Activated CD4-positive, alpha-beta T cell treated with anti-CD3 and anti-CD28 coated beads, Interleukin-2, amount 10 ng/mL, durations not matched to agents 24 days and 14 days (primary cell): ENCODE measurements around the gene RPP25. TPM values are rescaled to one million over a fixed set of nuclear protein-coding genes. Genes with fewer than 3 reads are reported as not detected.

Experiments
- DNase-seq: peaks from one replicate; pipeline ENCODE4 v3.0.0; 2022
- H3K27ac Mint-ChIP-seq: one replicate; pipeline ENCODE4 v1.8.0; 2022; ENCODE audit warnings: mild to moderate bottlenecking, mixed read lengths
- H3K27me3 Mint-ChIP-seq: one replicate; pipeline ENCODE4 v1.8.0; 2022; ENCODE audit warnings: mixed read lengths
- H3K36me3 Mint-ChIP-seq: one replicate; pipeline ENCODE4 v1.8.0; 2022; ENCODE audit warnings: low read depth, mild to moderate bottlenecking, mixed read lengths
- H3K4me1 Mint-ChIP-seq: one replicate; pipeline ENCODE4 v1.8.0; 2021; ENCODE audit warnings: mixed read lengths
- H3K4me3 Mint-ChIP-seq: one replicate; pipeline ENCODE4 v1.8.0; 2022; ENCODE audit warnings: mild to moderate bottlenecking, moderate library complexity, mixed read lengths
- H3K9me3 Mint-ChIP-seq: one replicate; pipeline ENCODE4 v1.8.0; 2021; ENCODE audit warnings: mixed read lengths
- intact Hi-C: fragments of 100-400 bp; cut with micrococcal nuclease; formaldehyde crosslinking; loops from one replicate; pipeline ENCODE4 v1.15.1; 2023
- total RNA-seq: library from RNA; stranded (reverse); gene quantifications from 2 replicates; pipeline ENCODE4 v1.2.3, GENCODE V29; 2022

RPP25 gene, protein sequence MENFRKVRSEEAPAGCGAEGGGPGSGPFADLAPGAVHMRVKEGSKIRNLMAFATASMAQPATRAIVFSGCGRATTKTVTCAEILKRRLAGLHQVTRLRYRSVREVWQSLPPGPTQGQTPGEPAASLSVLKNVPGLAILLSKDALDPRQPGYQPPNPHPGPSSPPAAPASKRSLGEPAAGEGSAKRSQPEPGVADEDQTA
- 13.1 and 13.9 TPM in 2 replicates for total RNA-seq

DNA sequence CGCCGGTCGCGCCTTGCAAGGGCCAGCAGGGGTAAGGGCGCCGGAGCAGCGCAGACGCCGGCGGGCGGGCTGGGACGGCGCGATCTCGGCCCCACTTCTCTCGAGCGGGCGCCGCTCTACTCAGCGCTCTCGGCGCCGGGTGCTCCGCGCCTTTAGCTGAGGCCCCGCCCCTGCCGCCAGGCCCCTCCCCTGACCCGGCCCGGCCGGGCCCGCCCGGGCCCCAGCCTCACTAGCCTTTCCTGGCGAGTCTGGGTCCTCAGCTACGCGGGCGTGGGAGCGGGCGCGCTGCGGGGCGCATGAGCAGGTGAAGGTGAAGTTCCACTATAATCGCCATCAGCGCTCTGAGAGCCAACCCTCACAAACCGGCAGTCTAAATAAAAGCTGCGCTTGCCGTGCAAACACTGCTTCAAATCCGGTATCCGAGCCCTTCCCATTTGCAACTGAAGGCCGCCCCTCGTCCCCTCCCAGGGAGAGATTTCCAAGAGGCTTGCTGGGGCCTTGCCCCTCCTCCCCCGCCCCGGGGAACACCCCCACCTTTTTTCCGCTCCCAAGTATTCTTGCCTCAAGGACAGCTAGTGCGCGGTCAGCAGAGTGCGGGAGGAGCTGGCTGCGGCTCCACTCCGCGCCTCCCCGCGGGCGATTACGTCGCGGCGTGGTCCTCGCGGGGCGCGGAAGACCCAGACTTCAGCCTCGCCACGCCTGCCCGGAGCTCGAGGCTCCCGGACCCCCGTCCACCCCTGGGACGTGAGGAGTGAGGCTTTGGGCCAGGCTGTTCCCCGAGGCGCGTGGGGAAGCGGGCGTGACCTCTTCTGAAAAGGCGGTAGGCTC lies at the start of gene RPP25:
Gene RPP25, minus strand, starts transcription at position 125 of the 828 bp plus-strand sequence. CDS start 189 bp downstream, outside the sequence.
- Mint-ChIP-seq H3K36me3 (peaks cover 3% of the 10 kb centered on the region), H3K27me3 (peaks cover 36% of the 10 kb centered on the region), H3K4me1 (peaks cover 32% of the 10 kb centered on the region), H3K27ac (no peak within 1 kb of the TSS), H3K4me3 (peak within 1 kb of the TSS; percentile 74), H3K9me3 (no peaks in the 10 kb centered on the region)
- intact Hi-C loops, result loop anchor here (1.0 to 5.0 kb wide), 6 partner anchors 18 to 580 kb away; partner anchors contain the start of genes C15orf39, COX5A, FAM219B and PPCDC
- peak; percentile 93 for DNase-seq

DNA sequence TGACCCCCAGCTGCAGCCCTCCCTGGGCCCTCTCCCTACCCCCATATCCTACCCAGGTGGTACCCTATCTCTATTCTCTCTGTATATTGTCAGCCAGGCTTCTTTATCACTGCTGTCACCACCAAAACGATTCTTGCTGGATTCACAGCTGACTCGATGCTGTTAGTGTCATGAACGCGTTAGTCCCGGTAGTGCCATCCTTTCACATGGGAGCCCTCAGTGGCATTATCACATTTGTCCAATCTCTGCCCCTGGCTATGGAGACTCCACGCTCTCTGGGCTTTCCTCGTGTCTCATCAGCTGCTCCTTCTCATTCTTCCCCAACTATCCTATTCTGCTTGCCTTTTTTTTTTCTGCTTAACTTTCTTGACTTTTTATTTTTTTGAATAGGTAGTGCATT lies 45.8 kb upstream of the RPP25 start:
- Mint-ChIP-seq H3K4me3 (no peak overlapping the region), H3K36me3 (no peaks in the 10 kb centered on the region), H3K27me3 (peaks cover 14% of the 10 kb centered on the region), H3K27ac (no peak overlapping the region), H3K4me1 (peaks cover 1% of the 10 kb centered on the region), H3K9me3 (no peaks in the 10 kb centered on the region)
- intact Hi-C loops, result no loop called here
- no peak for DNase-seq

DNA sequence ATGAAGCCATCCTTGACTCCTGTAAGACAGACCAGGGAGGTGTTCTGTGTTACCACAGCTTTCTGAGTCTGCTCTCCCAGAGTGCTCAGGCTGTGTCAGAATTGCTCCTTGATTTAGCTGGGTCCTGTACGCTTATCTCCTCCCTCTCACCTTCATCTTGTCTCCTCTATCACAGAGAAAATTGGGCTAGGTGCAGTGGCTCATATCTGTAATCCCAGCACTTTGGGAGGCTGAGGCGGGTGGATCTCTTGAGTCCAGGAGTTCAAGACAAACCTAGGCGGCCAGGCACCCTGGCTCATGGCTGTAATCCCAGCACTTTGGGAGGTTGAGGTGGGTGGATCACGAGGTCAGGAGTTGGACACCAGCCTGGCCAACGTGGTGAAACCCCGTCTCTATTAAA lies 44.7 kb upstream of the RPP25 start:
- no peaks in the 10 kb centered on the region for H3K36me3 Mint-ChIP-seq
- H3K27me3 Mint-ChIP-seq, result peaks cover 25% of the 10 kb centered on the region
- H3K27ac Mint-ChIP-seq, result no peak overlapping the region
- intact Hi-C loops, result no loop called here
- peaks cover 1% of the 10 kb centered on the region for H3K4me1 Mint-ChIP-seq
- no peak for DNase-seq
- no peak overlapping the region for H3K4me3 Mint-ChIP-seq
- no peaks in the 10 kb centered on the region for H3K9me3 Mint-ChIP-seq

DNA sequence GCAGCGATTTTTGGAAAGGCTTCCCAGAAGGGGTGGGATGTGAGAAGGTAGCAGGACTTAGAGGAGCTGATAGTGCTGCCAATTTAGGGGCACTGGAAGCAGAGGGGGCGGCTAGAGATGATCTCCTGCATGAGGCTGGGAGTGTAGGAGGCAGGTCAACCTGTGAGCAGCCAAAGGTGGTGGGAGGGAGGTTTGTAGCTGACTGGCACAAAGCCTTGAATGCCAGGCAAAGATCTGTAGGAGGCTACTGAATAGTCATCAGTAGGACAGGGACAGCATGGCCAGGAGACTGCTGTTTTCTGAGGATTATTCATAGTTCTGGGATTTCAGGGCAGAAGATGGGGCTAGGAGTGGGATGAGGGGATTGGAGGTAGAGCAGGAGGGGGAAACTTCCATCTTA lies 41.0 kb upstream of the RPP25 start:
- H3K4me1 Mint-ChIP-seq, result peaks cover 9% of the 10 kb centered on the region
- H3K4me3 Mint-ChIP-seq, result no peak overlapping the region
- intact Hi-C loops, result loop anchor here (5.0 kb wide), 1 partner anchor 1365 kb away; the partner anchor contains the start of gene NPTN
- H3K36me3 Mint-ChIP-seq, result no peaks in the 10 kb centered on the region
- H3K27me3 Mint-ChIP-seq, result peaks cover 34% of the 10 kb centered on the region
- DNase-seq, result no peak
- H3K27ac Mint-ChIP-seq, result no peak overlapping the region
- H3K9me3 Mint-ChIP-seq, result peaks cover 6% of the 10 kb centered on the region

DNA sequence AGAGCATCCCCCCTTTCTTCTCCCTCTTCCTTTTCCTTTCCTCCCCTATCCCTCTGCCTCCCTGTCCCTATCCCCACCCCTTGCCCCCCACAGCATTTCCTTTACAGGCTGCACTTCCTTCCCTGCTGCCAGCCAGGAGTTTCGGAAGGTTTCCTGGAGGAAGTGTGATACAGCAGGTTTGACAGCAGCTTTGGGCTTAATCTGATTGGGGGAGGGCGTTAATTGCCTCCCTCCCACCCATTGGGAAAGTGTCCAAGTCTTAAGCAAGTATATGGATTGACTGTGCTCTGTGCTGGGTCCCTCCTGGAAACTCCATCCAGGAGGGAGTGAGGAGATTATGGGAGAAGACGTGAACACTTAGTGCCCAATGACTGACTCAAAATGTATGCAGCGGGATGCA lies 40.6 kb upstream of the RPP25 start:
- Mint-ChIP-seq H3K36me3 (no peaks in the 10 kb centered on the region), H3K9me3 (peaks cover 6% of the 10 kb centered on the region), H3K4me3 (no peak overlapping the region), H3K4me1 (peaks cover 9% of the 10 kb centered on the region), H3K27ac (no peak overlapping the region), H3K27me3 (peaks cover 34% of the 10 kb centered on the region)
- DNase-seq, result no peak
- intact Hi-C loops, result loop anchor here (5.0 kb wide), 1 partner anchor 1365 kb away; the partner anchor contains the start of gene NPTN

GRCh38 chr15:74995779-74996765 lies 39.5 kb upstream of the RPP25 start:
- Mint-ChIP-seq H3K27ac (no peak overlapping the region), H3K4me3 (peak overlapping the region; percentile 61), H3K27me3 (peaks cover 37% of the 10 kb centered on the region), H3K4me1 (peaks cover 9% of the 10 kb centered on the region), H3K9me3 (peaks cover 6% of the 10 kb centered on the region), H3K36me3 (no peaks in the 10 kb centered on the region)
- intact Hi-C loops, result loop anchor here (1.0 to 5.0 kb wide), 3 partner anchors 12 to 1364 kb away; partner anchors contain the start of gene NPTN
- DNase-seq, result no peak

- H3K27ac Mint-ChIP-seq, result peak within 1 kb of the TSS; percentile 16
- peaks cover 13% of the 10 kb centered on the region for H3K4me1 Mint-ChIP-seq
- H3K9me3 Mint-ChIP-seq, result peaks cover 6% of the 10 kb centered on the region
- H3K27me3 Mint-ChIP-seq, result peaks cover 41% of the 10 kb centered on the region
- no peaks in the 10 kb centered on the region for H3K36me3 Mint-ChIP-seq
- H3K4me3 Mint-ChIP-seq, result peak within 1 kb of the TSS; percentile 61
- DNase-seq, result peak; percentile 99
- intact Hi-C loops, result loop anchor here (1.0 to 5.0 kb wide), 3 partner anchors 11 to 1363 kb away; partner anchors contain the start of gene NPTN
These were observed 38.7 kb upstream of the RPP25 start, which contains the start of gene SCAMP5 for GRCh38 chr15:74995182-74995778. TSS of gene SCAMP5 (plus strand) at chr15:74995563. CDS start at chr15:75011840, 16,277 bp downstream.

GRCh38 chr15:74994685-74995084 lies 38.1 kb upstream of the RPP25 start:
- no peak for DNase-seq
- peak overlapping the region; percentile 16 for H3K27ac Mint-ChIP-seq
- intact Hi-C loops, result loop anchor here (1.0 to 5.0 kb wide), 3 partner anchors 10 to 1362 kb away; partner anchors contain the start of gene NPTN
- peak overlapping the region; percentile 61 for H3K4me3 Mint-ChIP-seq
- peaks cover 6% of the 10 kb centered on the region for H3K9me3 Mint-ChIP-seq
- H3K4me1 Mint-ChIP-seq, result peaks cover 14% of the 10 kb centered on the region
- H3K27me3 Mint-ChIP-seq, result peaks cover 42% of the 10 kb centered on the region
- H3K36me3 Mint-ChIP-seq, result no peaks in the 10 kb centered on the region

GRCh38 chr15:74994236-74994635 lies 37.7 kb upstream of the RPP25 start:
- peaks cover 14% of the 10 kb centered on the region for H3K4me1 Mint-ChIP-seq

GRCh38 chr15:74992619-74993018 lies 36.0 kb upstream of the RPP25 start:
- Mint-ChIP-seq H3K36me3 (no peaks in the 10 kb centered on the region), H3K4me1 (peaks cover 14% of the 10 kb centered on the region), H3K27ac (no peak overlapping the region), H3K27me3 (peaks cover 31% of the 10 kb centered on the region), H3K9me3 (peaks cover 6% of the 10 kb centered on the region), H3K4me3 (no peak overlapping the region)
- no peak for DNase-seq
- intact Hi-C loops, result no loop called here

More at GRCh38 chr15:74994236-74994635, 37.7 kb upstream of the RPP25 start:
- no peak for DNase-seq
- no peaks in the 10 kb centered on the region for H3K36me3 Mint-ChIP-seq
- intact Hi-C loops, result loop anchor here (2.0 kb wide), 1 partner anchor 33 kb away; no protein-coding TSS in a partner anchor
- no peak overlapping the region for H3K4me3 Mint-ChIP-seq
- H3K9me3 Mint-ChIP-seq, result peaks cover 6% of the 10 kb centered on the region
- H3K27ac Mint-ChIP-seq, result no peak overlapping the region
- peaks cover 42% of the 10 kb centered on the region for H3K27me3 Mint-ChIP-seq

DNA sequence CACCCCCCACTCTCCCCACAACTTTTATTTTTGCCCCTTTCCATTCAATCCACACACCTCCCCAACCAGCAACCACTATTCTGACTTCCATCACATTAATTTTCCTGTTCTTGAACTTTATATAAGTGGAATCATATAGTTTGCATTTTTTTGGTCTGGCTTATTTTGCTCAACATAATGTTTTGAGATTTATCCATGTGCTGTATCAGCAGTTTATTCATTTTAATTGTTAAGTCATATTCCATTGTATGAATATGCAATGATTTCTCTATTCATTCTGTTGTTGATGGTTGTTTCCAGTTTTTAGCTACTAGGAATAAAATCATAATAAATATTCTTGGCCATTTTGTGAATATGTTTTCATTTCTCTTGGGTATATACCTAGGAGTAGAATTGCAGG lies 33.0 kb upstream of the RPP25 start:
- Mint-ChIP-seq H3K36me3 (no peaks in the 10 kb centered on the region), H3K27ac (no peak overlapping the region), H3K9me3 (no peaks in the 10 kb centered on the region), H3K4me3 (no peak overlapping the region), H3K27me3 (peaks cover 14% of the 10 kb centered on the region), H3K4me1 (peaks cover 5% of the 10 kb centered on the region)
- no peak for DNase-seq
- intact Hi-C loops, result no loop called here

DNA sequence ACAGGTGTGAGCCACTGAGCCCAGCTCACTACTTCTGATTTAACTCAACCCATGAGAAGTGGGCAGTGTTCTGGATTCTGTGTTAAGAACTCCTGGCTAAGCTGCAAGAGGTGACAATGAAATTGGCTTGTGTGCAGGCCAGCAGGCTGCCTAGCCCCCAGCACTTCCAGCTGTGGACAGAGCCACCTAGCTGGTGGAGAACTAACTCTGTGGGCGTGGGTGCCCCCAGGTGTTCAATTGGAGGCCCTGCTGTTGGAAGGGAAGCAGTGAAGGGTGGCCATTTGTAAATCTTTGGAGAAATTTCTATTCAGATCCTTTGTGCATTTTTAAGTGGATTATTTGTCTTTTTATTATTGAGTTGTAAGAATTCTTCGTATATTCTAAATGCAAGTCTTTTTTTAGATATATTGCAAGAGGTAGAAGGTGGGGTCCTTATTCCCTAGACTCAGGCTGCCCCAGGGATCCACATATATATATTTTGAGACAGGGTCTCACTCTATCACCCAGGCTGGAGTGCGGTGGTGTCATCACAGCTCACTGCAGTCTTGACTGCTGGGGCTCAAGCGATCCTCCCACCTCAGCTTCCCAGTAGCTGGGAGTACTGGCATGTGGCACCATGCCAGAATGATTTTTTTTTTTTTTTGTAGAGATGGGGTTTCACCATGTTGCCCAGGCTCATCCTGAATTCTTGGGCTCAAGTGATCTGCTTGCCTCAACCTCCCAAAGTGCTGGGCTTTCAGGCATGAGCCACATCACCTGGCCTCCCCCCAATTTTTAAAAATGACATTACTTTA lies 31.6 kb upstream of the RPP25 start:
- peak; percentile 78 for DNase-seq
- Mint-ChIP-seq H3K27me3 (peaks cover 14% of the 10 kb centered on the region), H3K36me3 (no peaks in the 10 kb centered on the region), H3K27ac (no peak overlapping the region), H3K9me3 (no peaks in the 10 kb centered on the region), H3K4me3 (no peak overlapping the region), H3K4me1 (peaks cover 11% of the 10 kb centered on the region)
- intact Hi-C loops, result no loop called here
